NCI-H2196 treated with DMSO at 0.1 percent for 48 hours (cell line): Measurements from ENCODE around the gene ACTN3.
"Not testable (repeated sequence)": the region's sequence is repeated elsewhere in the genome, so short reads cannot be mapped to it uniquely, and the experiment has no call there.

Experiments
- DNase-seq: peaks from one replicate; lab custom pipeline; 2025; ENCODE audit not compliant: unreplicated experiment; lab: John Stamatoyannopoulos, UW

Gene ACTN3

GRCh38 chr11:66595245-66595904 lies 48.7 kb downstream of the ACTN3 start:
- DNase-seq = no peak

DNA sequence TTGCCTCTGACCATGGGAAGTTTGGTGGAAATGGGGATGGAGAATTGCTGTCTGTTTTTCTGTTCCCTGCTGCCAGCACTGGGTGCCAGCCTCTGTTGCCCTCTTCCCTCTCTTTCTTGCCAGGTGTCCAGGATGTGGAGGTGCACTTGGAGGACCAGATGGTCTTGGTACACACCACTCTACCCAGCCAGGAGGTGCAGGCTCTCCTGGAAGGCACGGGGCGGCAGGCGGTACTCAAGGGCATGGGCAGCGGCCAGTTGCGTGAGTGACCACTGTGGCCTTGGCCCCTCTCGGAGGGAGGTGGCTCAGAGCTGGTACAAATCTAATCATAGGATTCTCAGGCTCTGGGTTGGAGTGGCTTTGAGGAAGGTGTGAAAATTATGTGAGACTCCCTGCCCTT lies 52.3 kb downstream of the ACTN3 start:
- DNase-seq = no peak

DNA sequence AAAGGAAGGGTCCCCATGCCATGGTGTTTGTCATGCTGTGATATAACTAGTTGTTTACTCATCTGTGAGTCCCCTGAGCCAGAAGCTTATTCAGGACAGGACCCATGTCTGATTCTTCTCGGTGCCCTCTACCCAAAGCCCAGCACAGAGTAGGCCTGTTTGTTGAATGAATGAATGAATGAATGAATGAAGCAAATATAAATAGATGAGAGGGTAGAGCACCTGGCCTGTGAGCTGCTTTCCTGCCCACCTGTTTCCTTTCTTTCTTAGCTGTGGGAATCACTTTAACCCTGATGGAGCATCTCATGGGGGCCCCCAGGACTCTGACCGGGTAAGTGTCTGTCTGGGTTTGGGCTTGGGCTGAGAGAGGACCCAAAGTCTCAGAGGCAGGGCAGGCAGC lies 53.5 kb downstream of the ACTN3 start:
- no peak for DNase-seq

- DNase-seq = no peak
Observed at GRCh38 chr11:66600631-66601233, 54.0 kb downstream of the ACTN3 start.

GRCh38 chr11:66603072-66603471 lies 56.4 kb downstream of the ACTN3 start:
- DNase-seq = no peak

DNA sequence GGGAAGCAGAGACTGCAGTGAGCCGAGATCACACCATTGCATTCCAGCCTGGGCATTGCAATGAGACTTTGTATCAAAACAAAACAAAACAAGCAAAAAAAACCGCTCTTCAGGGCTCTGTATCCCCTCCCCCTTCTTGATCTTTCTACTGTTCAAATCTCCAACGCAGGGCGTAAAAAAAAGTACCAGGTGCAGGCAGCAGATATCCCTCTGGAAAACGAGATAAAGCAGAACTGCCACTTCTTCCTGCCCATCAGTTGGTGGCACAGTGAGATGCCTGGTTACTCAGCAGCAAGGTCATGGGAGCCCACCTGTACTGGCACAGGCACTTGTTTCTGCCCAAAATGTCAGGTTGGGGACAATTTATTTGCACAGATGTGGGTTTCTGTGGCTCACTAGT lies 57.5 kb downstream of the ACTN3 start:
- DNase-seq = no peak

DNA sequence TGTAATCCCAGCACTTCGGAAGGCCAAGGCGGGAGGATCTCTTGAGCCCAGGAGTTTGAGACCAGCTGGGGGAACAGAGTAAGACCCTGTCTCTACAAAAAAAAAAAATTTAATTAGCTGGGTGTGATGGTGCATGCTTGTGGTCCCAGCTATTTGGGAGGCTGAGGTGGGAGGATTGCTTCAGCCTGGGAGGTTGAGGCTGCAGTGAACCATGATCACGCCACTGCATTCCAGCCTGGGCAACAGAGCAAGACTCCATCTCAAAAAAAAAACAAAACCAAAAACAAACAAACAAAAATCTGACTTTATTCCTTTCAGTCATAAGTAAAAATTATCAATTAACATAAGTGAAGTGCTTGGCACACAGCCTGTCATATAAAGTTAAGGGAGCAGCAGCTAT lies 59.9 kb downstream of the ACTN3 start:
- DNase-seq = not testable (repeated sequence)

DNA sequence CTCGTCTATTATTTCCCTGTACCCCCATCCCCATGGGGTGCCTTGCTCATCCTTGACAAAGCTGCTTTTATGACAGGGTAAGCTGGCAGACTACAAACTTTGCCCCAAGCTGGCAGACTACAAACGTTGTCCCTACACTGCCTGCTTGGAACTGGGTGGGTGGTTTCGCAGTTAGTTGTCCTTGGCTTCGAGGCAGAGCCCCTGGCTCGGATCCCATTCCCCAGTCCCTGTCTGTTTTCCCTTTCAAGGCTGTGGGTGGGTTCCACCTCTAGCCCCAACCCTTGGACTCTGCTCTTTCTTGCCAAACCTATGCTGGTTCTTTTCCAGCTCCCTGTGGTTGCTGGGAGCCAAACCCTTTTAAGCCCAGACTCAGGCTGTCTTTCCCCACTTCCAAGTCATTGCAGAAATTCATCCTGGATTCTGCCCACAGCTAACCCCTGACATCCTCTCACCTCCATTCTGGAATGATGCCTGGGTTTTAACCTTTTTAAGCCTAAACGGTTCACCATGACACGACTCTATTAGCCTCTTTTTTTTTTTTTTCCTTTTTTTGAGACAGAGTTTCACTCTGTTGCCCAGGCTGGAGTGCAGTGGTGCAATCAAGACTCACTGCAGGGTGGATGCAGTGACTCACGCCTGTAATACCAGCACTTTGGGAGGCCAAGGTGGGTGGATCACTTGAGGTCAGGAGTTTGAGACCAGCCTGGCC lies 60.6 kb downstream of the ACTN3 start:
- DNase-seq = no peak

GRCh38 chr11:66609721-66610617 lies 63.3 kb downstream of the ACTN3 start:
- DNase-seq = no peak

DNA sequence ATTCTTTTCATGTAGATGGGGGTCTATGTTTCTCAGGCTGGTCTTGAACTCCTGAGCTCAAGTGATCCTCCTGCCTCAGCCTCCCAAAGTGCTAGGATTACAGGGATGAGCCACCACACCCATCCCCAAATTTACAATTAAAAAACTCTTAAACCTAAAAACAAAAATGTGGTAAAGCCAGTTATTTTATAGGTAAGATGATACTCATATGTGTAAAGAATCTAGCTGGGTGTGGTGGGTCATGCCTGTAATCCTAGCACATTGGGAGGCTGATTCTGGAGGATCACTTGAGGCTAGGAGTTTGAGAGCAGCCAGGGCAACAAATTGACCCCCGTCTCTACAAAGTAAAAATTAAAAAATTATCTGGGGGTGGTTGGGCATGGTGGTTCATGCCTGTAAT lies 65.8 kb downstream of the ACTN3 start:
- no peak for DNase-seq
